HG03159 (cell line): Measurements from ENCODE around the gene ALPG.
"Not testable (repeated sequence)": the region's sequence is repeated elsewhere in the genome, so short reads cannot be mapped to it uniquely, and the experiment has no call there.

ENCODE experiments used
- ATAC-seq: cut with Tn5 transposase; IDR thresholded peaks from one replicate; pipeline ENCODE4 v1.9.1; 2021; ENCODE audit warnings: mild to moderate bottlenecking, moderate library complexity; ENCODE audit not compliant: unreplicated experiment

Gene ALPG

GRCh38 chr2:232418466-232419244 lies 12.0 kb downstream of the ALPG start:
- no peak for ATAC-seq

GRCh38 chr2:232419245-232420072 lies 12.8 kb downstream of the ALPG start:
- no peak for ATAC-seq

GRCh38 chr2:232420073-232420454 lies 13.4 kb downstream of the ALPG start:
- ATAC-seq: no peak

- ATAC-seq: no peak
Observed at GRCh38 chr2:232420463-232421188, 14.0 kb downstream of the ALPG start.

GRCh38 chr2:232421189-232421785 lies 14.6 kb downstream of the ALPG start:
- no peak for ATAC-seq

GRCh38 chr2:232422051-232422450 lies 15.4 kb downstream of the ALPG start:
- ATAC-seq: no peak

- ATAC-seq: not testable (repeated sequence)
Observed at GRCh38 chr2:232422996-232423395, 16.4 kb downstream of the ALPG start.

- not testable (repeated sequence) for ATAC-seq
Observed at GRCh38 chr2:232423407-232423806, 16.8 kb downstream of the ALPG start.

GRCh38 chr2:232431705-232432590 lies 25.3 kb downstream of the ALPG start:
- no peak for ATAC-seq

- ATAC-seq: no peak
Observed at GRCh38 chr2:232432598-232433184, 26.0 kb downstream of the ALPG start.

- not testable (repeated sequence) for ATAC-seq
Observed at GRCh38 chr2:232433622-232434021, 27.0 kb downstream of the ALPG start.

GRCh38 chr2:232434091-232434490 lies 27.4 kb downstream of the ALPG start:
- ATAC-seq: no peak

- ATAC-seq: no peak
Observed at GRCh38 chr2:232434563-232435374, 28.1 kb downstream of the ALPG start.

GRCh38 chr2:232435375-232435648 lies 28.7 kb downstream of the ALPG start:
- ATAC-seq: no peak

- no peak for ATAC-seq
Observed at GRCh38 chr2:232435805-232436204, 29.2 kb downstream of the ALPG start.

- ATAC-seq: no peak
Observed at GRCh38 chr2:232436381-232437194, 29.9 kb downstream of the ALPG start.

GRCh38 chr2:232437195-232437571 lies 30.5 kb downstream of the ALPG start:
- ATAC-seq: no peak

GRCh38 chr2:232438091-232438490 lies 31.4 kb downstream of the ALPG start:
- no peak for ATAC-seq
